ENCODE data around the gene FASN.
A peak's percentile ranks its signal among the peaks of the same experiment; 100 is the strongest.

Gene FASN

GRCh38 chr17:82095777-82096708, 2.0 kb downstream of the FASN start:
- Histone ChIP-seq H3K27ac (no peak overlapping the region), H3K9me3 (ENCODE audit: control insufficient read depth, low read length) (no peaks in the 10 kb centered on the region), H3K9ac (no peak overlapping the region), H3K79me2 (peaks cover 13% of the 10 kb centered on the region), H3K4me2 (ENCODE audit: low read length) (peak overlapping the region; percentile 89), H3K4me3 (ENCODE audit: low read depth, low read length) (no peak overlapping the region), H3K27me3 (ENCODE audit: control insufficient read depth, insufficient read depth, low read length) (no peaks in the 10 kb centered on the region), H3K4me1 (peaks cover 17% of the 10 kb centered on the region), H2AFZ (no peak overlapping the region), H3K36me3 (ENCODE audit: control insufficient read depth, insufficient read depth, low read length) (no peaks in the 10 kb centered on the region)
- TF ChIP-seq CTCF (IDR thresholded peaks at IDR 0.05), result no peak

DNA sequence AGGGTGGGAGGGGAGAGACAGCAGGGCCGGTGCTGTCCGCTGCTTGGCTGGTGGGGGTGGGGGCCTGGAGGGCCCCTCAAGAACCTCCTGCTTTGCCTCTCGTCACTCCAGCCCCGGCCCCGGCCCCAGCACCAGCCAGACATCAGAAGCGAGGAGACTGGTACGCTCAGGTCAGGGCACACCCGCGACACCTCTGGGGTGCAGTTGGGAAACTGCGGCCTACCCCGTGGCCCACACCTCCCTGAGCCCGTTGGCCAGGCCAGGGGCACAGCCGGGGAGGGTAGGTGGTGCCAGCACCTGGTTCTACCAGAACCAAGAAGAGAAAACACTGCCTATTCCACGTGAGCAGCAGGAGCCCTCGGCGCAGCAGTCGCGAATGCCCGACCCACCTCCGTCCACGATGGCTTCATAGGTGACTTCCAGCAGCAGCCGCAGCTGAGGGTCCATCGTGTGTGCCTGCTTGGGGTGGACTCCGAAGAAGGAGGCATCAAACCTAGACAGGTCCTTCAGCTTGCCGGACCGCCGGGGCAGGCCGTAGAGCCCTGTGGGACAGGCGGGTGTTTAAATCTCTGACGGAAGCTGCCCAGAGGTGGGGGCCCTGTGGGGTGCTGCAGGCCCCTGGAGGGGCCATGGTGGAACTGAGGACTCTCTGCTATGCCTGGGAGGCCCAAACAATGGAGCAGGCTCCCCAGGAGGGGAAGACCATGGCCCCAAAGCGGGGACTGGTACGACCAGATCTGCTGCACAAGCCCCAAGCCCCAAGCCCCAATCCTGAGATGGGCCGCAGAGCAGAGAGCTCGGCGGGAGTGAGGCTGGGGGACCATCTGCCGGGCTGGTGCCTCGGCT, 2.9 kb downstream of the FASN start:
- peaks cover 15% of the 10 kb centered on the region for H3K4me1 ChIP-seq

GRCh38 chr17:82092995-82093751, 4.9 kb downstream of the FASN start:
- H3K4me1 ChIP-seq, result peaks cover 9% of the 10 kb centered on the region
- no peak overlapping the region for H3K4me2 ChIP-seq (ENCODE audit: low read length)
- no peak overlapping the region for H2AFZ ChIP-seq
- H3K27me3 ChIP-seq (ENCODE audit: control insufficient read depth, insufficient read depth, low read length), result no peaks in the 10 kb centered on the region
- H3K9me3 ChIP-seq (ENCODE audit: control insufficient read depth, low read length), result no peaks in the 10 kb centered on the region
- H3K9ac ChIP-seq, result no peak overlapping the region
- H3K4me3 ChIP-seq (ENCODE audit: low read depth, low read length), result no peak overlapping the region
- no peaks in the 10 kb centered on the region for H3K36me3 ChIP-seq (ENCODE audit: control insufficient read depth, insufficient read depth, low read length)
- H3K79me2 ChIP-seq, result peaks cover 13% of the 10 kb centered on the region
- H3K27ac ChIP-seq, result no peak overlapping the region
- TF ChIP-seq CTCF (IDR thresholded peaks at IDR 0.05), result no peak

More for the DNA sequence above, 2.9 kb downstream of the FASN start:
- peaks cover 13% of the 10 kb centered on the region for H3K79me2 ChIP-seq
- H3K9me3 ChIP-seq (ENCODE audit: control insufficient read depth, low read length), result no peaks in the 10 kb centered on the region
- H3K9ac ChIP-seq, result no peak overlapping the region
- H3K4me2 ChIP-seq (ENCODE audit: low read length), result no peak overlapping the region
- no peaks in the 10 kb centered on the region for H3K27me3 ChIP-seq (ENCODE audit: control insufficient read depth, insufficient read depth, low read length)
- H2AFZ ChIP-seq, result no peak overlapping the region
- TF ChIP-seq CTCF (IDR thresholded peaks at IDR 0.05), result no peak
- H3K4me3 ChIP-seq (ENCODE audit: low read depth, low read length), result no peak overlapping the region
- no peaks in the 10 kb centered on the region for H3K36me3 ChIP-seq (ENCODE audit: control insufficient read depth, insufficient read depth, low read length)
- no peak overlapping the region for H3K27ac ChIP-seq

GRCh38 chr17:82092628-82092994, 5.4 kb downstream of the FASN start:
- Histone ChIP-seq H3K79me2 (peaks cover 13% of the 10 kb centered on the region), H3K4me1 (peaks cover 9% of the 10 kb centered on the region), H3K27me3 (ENCODE audit: control insufficient read depth, insufficient read depth, low read length) (no peaks in the 10 kb centered on the region), H3K9ac (no peak overlapping the region), H3K4me3 (ENCODE audit: low read depth, low read length) (no peak overlapping the region), H3K27ac (no peak overlapping the region), H3K36me3 (ENCODE audit: control insufficient read depth, insufficient read depth, low read length) (no peaks in the 10 kb centered on the region), H2AFZ (no peak overlapping the region), H3K4me2 (ENCODE audit: low read length) (no peak overlapping the region), H3K9me3 (ENCODE audit: control insufficient read depth, low read length) (no peaks in the 10 kb centered on the region)
- TF ChIP-seq CTCF (IDR thresholded peaks at IDR 0.05), result no peak
